A673 (cell line): Measurements from ENCODE around the gene PIP5K1A.

ENCODE experiments used
- CTCF ChIP-seq: fragments of 300-800, 200-600 bp; sonication (generic); conservative IDR thresholded peaks from 2 replicates; pipeline ENCODE4 v1.5.1; 2017; ENCODE audit warnings: low read depth, mild to moderate bottlenecking, antibody characterized with exemption, low read length, moderate library complexity, mixed read lengths
- EZH2 ChIP-seq: fragments of 200-600 bp; sonication (generic); IDR thresholded peaks from 2 replicates; pipeline ENCODE4 v1.6.1; 2017; ENCODE audit warnings: borderline replicate concordance, low read depth, mild to moderate bottlenecking, mixed read lengths, antibody characterized with exemption, low read length; ENCODE audit not compliant: poor library complexity, severe bottlenecking

- TF ChIP-seq CTCF (no peak), EZH2 (no peak)
Measured at GRCh38 chr1:151222130-151222529, 23.8 kb downstream of the PIP5K1A start.
